ENCODE results near the gene LAMTOR2. TPM values are rescaled to one million over a fixed set of nuclear protein-coding genes. Genes with fewer than 3 reads are reported as not detected.
A peak's percentile ranks its signal among the peaks of the same experiment; 100 is the strongest.

LAMTOR2 gene
- total RNA-seq, 1 donor from 2014 or later: 65.6 TPM

- intact Hi-C loops (cut with micrococcal nuclease): no loop called here
- DNase-seq (no peak), ATAC-seq (no peak)
These were observed 18.6 kb downstream of the LAMTOR2 start for GRCh38 chr1:156073110-156073687.

GRCh38 chr1:156073740-156074139, 19.2 kb downstream of the LAMTOR2 start:
- intact Hi-C loops (cut with micrococcal nuclease): no loop called here
- ATAC-seq: no peak
- DNase-seq: no peak

- intact Hi-C loops (cut with micrococcal nuclease): no loop called here
- DNase-seq: no peak
- no peak for ATAC-seq
These were observed 20.1 kb downstream of the LAMTOR2 start for GRCh38 chr1:156074661-156075060.

GRCh38 chr1:156075162-156075561, 20.6 kb downstream of the LAMTOR2 start:
- DNase-seq (no peak), ATAC-seq (peak; percentile 11)
- intact Hi-C loops (cut with micrococcal nuclease): no loop called here

- DNase-seq: no peak
- intact Hi-C loops (cut with micrococcal nuclease): no loop called here
- ATAC-seq: no peak
These were observed 21.2 kb downstream of the LAMTOR2 start for GRCh38 chr1:156075775-156076204.

- ATAC-seq (peak; percentile 78), DNase-seq (peak; percentile 71)
- intact Hi-C loops (cut with micrococcal nuclease): no loop called here
These were observed 22.2 kb downstream of the LAMTOR2 start for GRCh38 chr1:156076609-156077429.

GRCh38 chr1:156077430-156077760, 22.8 kb downstream of the LAMTOR2 start:
- intact Hi-C loops (cut with micrococcal nuclease): no loop called here
- DNase-seq (no peak), ATAC-seq (no peak)

- DNase-seq: no peak
- intact Hi-C loops (cut with micrococcal nuclease): no loop called here
- ATAC-seq: no peak
These were observed 24.1 kb downstream of the LAMTOR2 start for GRCh38 chr1:156078728-156079127.

- intact Hi-C loops (cut with micrococcal nuclease): no loop called here
- ATAC-seq: no peak
- no peak for DNase-seq
These were observed 25.2 kb downstream of the LAMTOR2 start for GRCh38 chr1:156079762-156080161.

- intact Hi-C loops (cut with micrococcal nuclease): no loop called here
- ATAC-seq: no peak
- DNase-seq: no peak
These were observed 25.8 kb downstream of the LAMTOR2 start for GRCh38 chr1:156080241-156080862.

- DNase-seq (no peak), ATAC-seq (no peak)
- intact Hi-C loops (cut with micrococcal nuclease): no loop called here
These were observed 26.2 kb downstream of the LAMTOR2 start for GRCh38 chr1:156080863-156081179.

- DNase-seq (no peak), ATAC-seq (no peak)
- intact Hi-C loops (cut with micrococcal nuclease): no loop called here
These were observed 26.8 kb downstream of the LAMTOR2 start for GRCh38 chr1:156081180-156081916.

- ATAC-seq (no peak), DNase-seq (no peak)
- intact Hi-C loops (cut with micrococcal nuclease): no loop called here
These were observed 27.3 kb downstream of the LAMTOR2 start for GRCh38 chr1:156081917-156082308.

- ATAC-seq: peak; percentile 86
- DNase-seq: peak; percentile 82
- intact Hi-C loops (cut with micrococcal nuclease): no loop called here
These were observed 27.9 kb downstream of the LAMTOR2 start, which contains the start of gene MEX3A for GRCh38 chr1:156082309-156083091. Gene MEX3A, minus strand, starts transcription at chr1:156082465. Its CDS starts 467 bp downstream, at chr1:156081998.

GRCh38 chr1:156083800-156084790, 29.5 kb downstream of the LAMTOR2 start:
- DNase-seq: no peak
- no peak for ATAC-seq
- intact Hi-C loops (cut with micrococcal nuclease): no loop called here

GRCh38 chr1:156086256-156086662, 31.7 kb downstream of the LAMTOR2 start:
- intact Hi-C loops (cut with micrococcal nuclease): no loop called here
- DNase-seq (peak; percentile 67), ATAC-seq (peak; percentile 56)

GRCh38 chr1:156089704-156090103, 35.1 kb downstream of the LAMTOR2 start:
- no peak for ATAC-seq
- intact Hi-C loops (cut with micrococcal nuclease): no loop called here
- no peak for DNase-seq
